Endothelial cell of umbilical vein (primary cell): ENCODE measurements around the gene MED25. TPM values are rescaled to one million over a fixed set of nuclear protein-coding genes. Genes with fewer than 3 reads are reported as not detected.

Source experiments
- BruUV-seq: library from RNA; stranded (reverse); fragments of 400-500 nt; replicated peaks from 2 replicates; lab custom pipeline; 2021; lab: Mats Ljungman, UMichigan
- CTCF ChIA-PET: fragments of 300-600, 350-600 bp; sonication (Branson Sonifier 250); formaldehyde crosslinking; loops from one replicate; lab custom pipeline; 2021; ENCODE audit warnings: antibody characterized with exemption, inconsistent platforms; lab: Charles Lee
- POLR2A ChIA-PET: fragments of 300-600, 350-600 bp; sonication (Branson Sonifier 250); formaldehyde crosslinking; loops from one replicate; lab custom pipeline; 2021; ENCODE audit warnings: antibody characterized with exemption, inconsistent platforms; lab: Charles Lee
- DNase-seq: peaks from one replicate; pipeline ENCODE4 v3.0.0-alpha.2; 2011; ENCODE audit warnings: low read depth, low spot score
- FAIRE-seq: peaks from 2 replicates; lab custom pipeline; 2011; peaks lifted over from hg19 to GRCh38; lab: Jason Lieb, UNC
- H2AFZ ChIP-seq: 2 replicates; pipeline ENCODE4 v1.6.0; 2012; ENCODE audit warnings: low read depth, low read length, control low read depth, inconsistent platforms
- H3K27ac ChIP-seq: 2 replicates; pipeline ENCODE4 v1.5.1; 2011; ENCODE audit warnings: low read depth, mild to moderate bottlenecking, control low read depth, low read length, moderate library complexity; ENCODE audit not compliant: insufficient read depth
- H3K27me3 ChIP-seq, 2 experiments: 2 replicates each; pipeline versions ENCODE4 v1.6.0 to v1.6.1; 2011; ENCODE audit warnings: low read length in 2 of 2, mixed read lengths in 1 of 2; ENCODE audit not compliant: control insufficient read depth in 2 of 2, insufficient read depth in 2 of 2
- H3K36me3 ChIP-seq, 2 experiments: 2 replicates in 1 of 2; 3 replicates in 1 of 2; pipeline ENCODE4 v1.5.1; 2011; ENCODE audit warnings: low read length in 2 of 2, mild to moderate bottlenecking in 1 of 2, moderate library complexity in 1 of 2; ENCODE audit not compliant: control insufficient read depth in 2 of 2, insufficient read depth in 2 of 2; ENCODE audit errors: extremely low read depth in 1 of 2
- H3K4me1 ChIP-seq: 3 replicates; pipeline ENCODE4 v1.5.1; 2011; ENCODE audit warnings: mild to moderate bottlenecking, low read length; ENCODE audit not compliant: control insufficient read depth, insufficient read depth; ENCODE audit errors: extremely low read depth
- H3K4me2 ChIP-seq: 2 replicates; pipeline ENCODE4 v1.6.1; 2011; ENCODE audit warnings: low read length, control low read depth, mixed read lengths; ENCODE audit not compliant: insufficient read depth
- H3K4me3 ChIP-seq, 3 experiments: fragments of 200-600 bp in 1 of 3; sonication (generic), shearing (Covaris generic) in 1 of 3; replicated peaks in 1 of 3; 2 replicates each; pipeline ENCODE4 v1.5.1; 2011 to 2016; ENCODE audit warnings: control low read depth in 3 of 3, low read length in 3 of 3, mild to moderate bottlenecking in 2 of 3, inconsistent platforms in 1 of 3, low read depth in 1 of 3, moderate library complexity in 1 of 3; ENCODE audit not compliant: insufficient read depth in 1 of 3
- H3K79me2 ChIP-seq: 2 replicates; pipeline ENCODE4 v1.6.0; 2012; ENCODE audit warnings: low read length, inconsistent platforms; ENCODE audit not compliant: control insufficient read depth, insufficient read depth
- H3K9ac ChIP-seq: replicated peaks from 2 replicates; pipeline ENCODE3; 2011; ENCODE audit warnings: low read length, control low read depth; ENCODE audit not compliant: insufficient read depth; ENCODE audit errors: extremely low read depth
- H3K9me1 ChIP-seq: replicated peaks from 3 replicates; pipeline ENCODE4 v1.6.0; 2011; ENCODE audit warnings: mild to moderate bottlenecking, low read length; ENCODE audit not compliant: control insufficient read depth, insufficient read depth; ENCODE audit errors: extremely low read depth
- H3K9me3 ChIP-seq: replicated peaks from 2 replicates; pipeline ENCODE4 v1.5.1; 2012; ENCODE audit warnings: low read length, inconsistent platforms; ENCODE audit not compliant: control insufficient read depth, insufficient read depth
- H4K20me1 ChIP-seq: replicated peaks from 2 replicates; pipeline ENCODE3; 2011; ENCODE audit warnings: mild to moderate bottlenecking, low read length; ENCODE audit not compliant: control insufficient read depth, insufficient read depth; ENCODE audit errors: extremely low read depth
- EZH2 ChIP-seq: IDR thresholded peaks from 2 replicates; pipeline ENCODE4 v1.6.1; 2012; ENCODE audit warnings: borderline replicate concordance, low read depth, mild to moderate bottlenecking, moderate library complexity, low read length, inconsistent platforms; ENCODE audit not compliant: severe bottlenecking
- FOS ChIP-seq: IDR thresholded peaks from 2 replicates; pipeline ENCODE4 v1.6.1; 2011; ENCODE audit warnings: mild to moderate bottlenecking, low read length, moderate library complexity, borderline replicate concordance; ENCODE audit not compliant: insufficient read depth
- GATA2 ChIP-seq: IDR thresholded peaks from 2 replicates; pipeline ENCODE4 v1.7.0; 2011; ENCODE audit warnings: low read depth, mild to moderate bottlenecking, moderate library complexity, mixed read lengths, low read length; ENCODE audit not compliant: insufficient read length, insufficient read depth
- JUN ChIP-seq: IDR thresholded peaks from 2 replicates; pipeline ENCODE4 v1.6.1; 2011; ENCODE audit warnings: borderline replicate concordance, low read depth; ENCODE audit not compliant: insufficient read length, insufficient read depth
- MAX ChIP-seq: IDR thresholded peaks from 2 replicates; pipeline ENCODE4 v1.6.1; 2011; ENCODE audit not compliant: insufficient read depth, insufficient read length
- MYC ChIP-seq: IDR thresholded peaks from one replicate; pipeline ENCODE4 v1.6.1; 2011; ENCODE audit warnings: mild to moderate bottlenecking, low read depth, low read length
- POLR2A ChIP-seq: IDR thresholded peaks from 2 replicates; pipeline ENCODE4 v1.6.1; 2012; ENCODE audit warnings: low read depth, mild to moderate bottlenecking, control low read depth, low read length
- POLR2AphosphoS5 ChIP-seq: IDR thresholded peaks from 2 replicates; pipeline ENCODE4 v1.6.1; 2012; ENCODE audit warnings: low read depth, mild to moderate bottlenecking, control low read depth, low read length, moderate library complexity; ENCODE audit not compliant: insufficient read depth
- dilution Hi-C: fragments of 300-500 bp; cut with MboI; formaldehyde crosslinking; loops from one replicate; pipeline ENCODE4 v1.15.0; 2019; ENCODE audit warnings: low sequenced_read_pairs; ENCODE audit not compliant: extremely low pct_ligation_motif_present
- intact Hi-C: fragments of 100-400 bp; cut with micrococcal nuclease; formaldehyde crosslinking; loops from one replicate; pipeline ENCODE4 v1.10.0; 2022
- polyA plus RNA-seq, 4 experiments: library from polyadenylated mRNA; depleted of rRNA in 3 of 4; stranded (reverse) in 3 of 4; unstranded in 1 of 4; fragments of >200 nt; gene quantifications; 2 replicates each; pipeline versions ENCODE4 v1.2.1 to v1.2.3, GENCODE V29; 2011 to 2012; ENCODE audit warnings: missing spikeins in 1 of 4
- total RNA-seq: library from RNA; stranded (reverse); gene quantifications from 2 replicates; pipeline ENCODE4 v1.2.3, GENCODE V29; 2021
- TF ChIP-seq, protein P1 (sequence below), 2 donors: IDR thresholded peaks; 1 replicate in 1 of 2; 2 replicates in 1 of 2; pipeline ENCODE4 v1.5.1; 2011; ENCODE audit warnings: low read length in 2 of 2, mild to moderate bottlenecking in 2 of 2, moderate library complexity in 2 of 2, control low read depth in 1 of 2, inconsistent platforms in 1 of 2, low read depth in 1 of 2; ENCODE audit not compliant: insufficient read depth in 1 of 2; ENCODE audit errors: extremely low read depth in 1 of 2

Gene MED25
- total and polyA plus RNA-seq, 2 donors (not counting 3 experiments of a cell fraction or from before 2014, with no cell fraction given): 31.7 to 62.9 TPM

GRCh38 chr19:49873129-49873521, 55.0 kb downstream of the MED25 start:
- dilution Hi-C loops: no loop called here
- DNase-seq: no peak
- Histone ChIP-seq H3K36me3 (peaks cover 0 to 9% of the 10 kb centered on the region in 2 experiments), H3K79me2 (peaks cover 18% of the 10 kb centered on the region), H3K27me3 (no peaks in the 10 kb centered on the region), H4K20me1 (no peaks in the 10 kb centered on the region), H3K9me1 (no peaks in the 10 kb centered on the region), H3K4me2 (no peak overlapping the region), H3K9me3 (no peaks in the 10 kb centered on the region), H2AFZ (no peak overlapping the region), H3K4me1 (peaks cover 18% of the 10 kb centered on the region), H3K9ac (no peak overlapping the region), H3K4me3 (no peak overlapping the region), H3K27ac (no peak overlapping the region)
- BruUV-seq: no TSS peak
- ChIA-PET CTCF (no interaction called here), POLR2A (no interaction called here)
- no peak for FAIRE-seq
- intact Hi-C loops: no loop called here
- TF ChIP-seq MAX (no peak), JUN (no peak), FOS (no peak), EZH2 (no peak), MYC (no peak), POLR2A (no peak), GATA2 (no peak), POLR2AphosphoS5 (no peak)
- TF ChIP-seq, protein P1, sequence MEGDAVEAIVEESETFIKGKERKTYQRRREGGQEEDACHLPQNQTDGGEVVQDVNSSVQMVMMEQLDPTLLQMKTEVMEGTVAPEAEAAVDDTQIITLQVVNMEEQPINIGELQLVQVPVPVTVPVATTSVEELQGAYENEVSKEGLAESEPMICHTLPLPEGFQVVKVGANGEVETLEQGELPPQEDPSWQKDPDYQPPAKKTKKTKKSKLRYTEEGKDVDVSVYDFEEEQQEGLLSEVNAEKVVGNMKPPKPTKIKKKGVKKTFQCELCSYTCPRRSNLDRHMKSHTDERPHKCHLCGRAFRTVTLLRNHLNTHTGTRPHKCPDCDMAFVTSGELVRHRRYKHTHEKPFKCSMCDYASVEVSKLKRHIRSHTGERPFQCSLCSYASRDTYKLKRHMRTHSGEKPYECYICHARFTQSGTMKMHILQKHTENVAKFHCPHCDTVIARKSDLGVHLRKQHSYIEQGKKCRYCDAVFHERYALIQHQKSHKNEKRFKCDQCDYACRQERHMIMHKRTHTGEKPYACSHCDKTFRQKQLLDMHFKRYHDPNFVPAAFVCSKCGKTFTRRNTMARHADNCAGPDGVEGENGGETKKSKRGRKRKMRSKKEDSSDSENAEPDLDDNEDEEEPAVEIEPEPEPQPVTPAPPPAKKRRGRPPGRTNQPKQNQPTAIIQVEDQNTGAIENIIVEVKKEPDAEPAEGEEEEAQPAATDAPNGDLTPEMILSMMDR (IDR thresholded peaks at IDR 0.05; ENCODE audit: extremely low read depth in 1 of 2, insufficient read depth in 1 of 2, low read depth in 1 of 2, low read length in 2 of 2): no peak
